ENCODE measurements around the gene PGAM2. TPM values are rescaled to one million over a fixed set of nuclear protein-coding genes. Genes with fewer than 3 reads are reported as not detected.

PGAM2 gene
- total and polyA plus RNA-seq, 2 of the 13 experiments (the other 11 are each of a cell fraction or from before 2014, with no cell fraction given): 0.22 TPM; not detected in 1

DNA sequence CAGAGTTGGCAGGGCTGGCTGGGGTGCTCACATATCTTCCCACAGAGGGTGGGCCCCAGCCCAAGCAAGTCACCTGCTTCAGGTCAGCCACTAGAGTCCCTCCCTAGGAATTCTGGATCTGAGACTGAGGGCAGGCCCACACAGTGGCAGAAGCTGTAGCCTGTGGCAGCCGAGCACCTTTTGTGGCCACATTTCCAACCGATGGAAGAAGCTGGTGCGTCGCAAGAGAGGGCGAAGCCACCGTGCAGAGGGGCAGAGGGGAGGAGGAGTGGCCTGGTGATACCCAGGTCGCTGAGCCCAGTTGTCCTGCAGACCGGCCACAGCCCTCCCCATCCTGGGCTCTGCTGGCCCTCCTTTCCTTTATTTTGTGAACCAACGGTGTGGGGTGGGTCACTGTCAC lies 11.7 kb upstream of the PGAM2 start (continued):
- TF ChIP-seq, protein P1, sequence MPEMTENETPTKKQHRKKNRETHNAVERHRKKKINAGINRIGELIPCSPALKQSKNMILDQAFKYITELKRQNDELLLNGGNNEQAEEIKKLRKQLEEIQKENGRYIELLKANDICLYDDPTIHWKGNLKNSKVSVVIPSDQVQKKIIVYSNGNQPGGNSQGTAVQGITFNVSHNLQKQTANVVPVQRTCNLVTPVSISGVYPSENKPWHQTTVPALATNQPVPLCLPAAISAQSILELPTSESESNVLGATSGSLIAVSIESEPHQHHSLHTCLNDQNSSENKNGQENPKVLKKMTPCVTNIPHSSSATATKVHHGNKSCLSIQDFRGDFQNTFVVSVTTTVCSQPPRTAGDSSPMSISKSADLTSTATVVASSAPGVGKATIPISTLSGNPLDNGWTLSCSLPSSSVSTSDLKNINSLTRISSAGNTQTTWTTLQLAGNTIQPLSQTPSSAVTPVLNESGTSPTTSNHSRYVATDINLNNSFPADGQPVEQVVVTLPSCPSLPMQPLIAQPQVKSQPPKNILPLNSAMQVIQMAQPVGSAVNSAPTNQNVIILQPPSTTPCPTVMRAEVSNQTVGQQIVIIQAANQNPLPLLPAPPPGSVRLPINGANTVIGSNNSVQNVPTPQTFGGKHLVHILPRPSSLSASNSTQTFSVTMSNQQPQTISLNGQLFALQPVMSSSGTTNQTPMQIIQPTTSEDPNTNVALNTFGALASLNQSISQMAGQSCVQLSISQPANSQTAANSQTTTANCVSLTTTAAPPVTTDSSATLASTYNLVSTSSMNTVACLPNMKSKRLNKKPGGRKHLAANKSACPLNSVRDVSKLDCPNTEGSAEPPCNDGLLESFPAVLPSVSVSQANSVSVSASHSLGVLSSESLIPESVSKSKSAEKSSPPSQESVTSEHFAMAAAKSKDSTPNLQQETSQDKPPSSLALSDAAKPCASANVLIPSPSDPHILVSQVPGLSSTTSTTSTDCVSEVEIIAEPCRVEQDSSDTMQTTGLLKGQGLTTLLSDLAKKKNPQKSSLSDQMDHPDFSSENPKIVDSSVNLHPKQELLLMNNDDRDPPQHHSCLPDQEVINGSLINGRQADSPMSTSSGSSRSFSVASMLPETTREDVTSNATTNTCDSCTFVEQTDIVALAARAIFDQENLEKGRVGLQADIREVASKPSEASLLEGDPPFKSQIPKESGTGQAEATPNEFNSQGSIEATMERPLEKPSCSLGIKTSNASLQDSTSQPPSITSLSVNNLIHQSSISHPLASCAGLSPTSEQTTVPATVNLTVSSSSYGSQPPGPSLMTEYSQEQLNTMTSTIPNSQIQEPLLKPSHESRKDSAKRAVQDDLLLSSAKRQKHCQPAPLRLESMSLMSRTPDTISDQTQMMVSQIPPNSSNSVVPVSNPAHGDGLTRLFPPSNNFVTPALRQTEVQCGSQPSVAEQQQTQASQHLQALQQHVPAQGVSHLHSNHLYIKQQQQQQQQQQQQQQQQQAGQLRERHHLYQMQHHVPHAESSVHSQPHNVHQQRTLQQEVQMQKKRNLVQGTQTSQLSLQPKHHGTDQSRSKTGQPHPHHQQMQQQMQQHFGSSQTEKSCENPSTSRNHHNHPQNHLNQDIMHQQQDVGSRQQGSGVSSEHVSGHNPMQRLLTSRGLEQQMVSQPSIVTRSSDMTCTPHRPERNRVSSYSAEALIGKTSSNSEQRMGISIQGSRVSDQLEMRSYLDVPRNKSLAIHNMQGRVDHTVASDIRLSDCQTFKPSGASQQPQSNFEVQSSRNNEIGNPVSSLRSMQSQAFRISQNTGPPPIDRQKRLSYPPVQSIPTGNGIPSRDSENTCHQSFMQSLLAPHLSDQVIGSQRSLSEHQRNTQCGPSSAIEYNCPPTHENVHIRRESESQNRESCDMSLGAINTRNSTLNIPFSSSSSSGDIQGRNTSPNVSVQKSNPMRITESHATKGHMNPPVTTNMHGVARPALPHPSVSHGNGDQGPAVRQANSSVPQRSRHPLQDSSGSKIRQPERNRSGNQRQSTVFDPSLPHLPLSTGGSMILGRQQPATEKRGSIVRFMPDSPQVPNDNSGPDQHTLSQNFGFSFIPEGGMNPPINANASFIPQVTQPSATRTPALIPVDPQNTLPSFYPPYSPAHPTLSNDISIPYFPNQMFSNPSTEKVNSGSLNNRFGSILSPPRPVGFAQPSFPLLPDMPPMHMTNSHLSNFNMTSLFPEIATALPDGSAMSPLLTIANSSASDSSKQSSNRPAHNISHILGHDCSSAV (CRISPR knock-in tag; IDR thresholded peaks at IDR 0.05; ENCODE audit: borderline replicate concordance): no peak
- TF ChIP-seq, protein P2, sequence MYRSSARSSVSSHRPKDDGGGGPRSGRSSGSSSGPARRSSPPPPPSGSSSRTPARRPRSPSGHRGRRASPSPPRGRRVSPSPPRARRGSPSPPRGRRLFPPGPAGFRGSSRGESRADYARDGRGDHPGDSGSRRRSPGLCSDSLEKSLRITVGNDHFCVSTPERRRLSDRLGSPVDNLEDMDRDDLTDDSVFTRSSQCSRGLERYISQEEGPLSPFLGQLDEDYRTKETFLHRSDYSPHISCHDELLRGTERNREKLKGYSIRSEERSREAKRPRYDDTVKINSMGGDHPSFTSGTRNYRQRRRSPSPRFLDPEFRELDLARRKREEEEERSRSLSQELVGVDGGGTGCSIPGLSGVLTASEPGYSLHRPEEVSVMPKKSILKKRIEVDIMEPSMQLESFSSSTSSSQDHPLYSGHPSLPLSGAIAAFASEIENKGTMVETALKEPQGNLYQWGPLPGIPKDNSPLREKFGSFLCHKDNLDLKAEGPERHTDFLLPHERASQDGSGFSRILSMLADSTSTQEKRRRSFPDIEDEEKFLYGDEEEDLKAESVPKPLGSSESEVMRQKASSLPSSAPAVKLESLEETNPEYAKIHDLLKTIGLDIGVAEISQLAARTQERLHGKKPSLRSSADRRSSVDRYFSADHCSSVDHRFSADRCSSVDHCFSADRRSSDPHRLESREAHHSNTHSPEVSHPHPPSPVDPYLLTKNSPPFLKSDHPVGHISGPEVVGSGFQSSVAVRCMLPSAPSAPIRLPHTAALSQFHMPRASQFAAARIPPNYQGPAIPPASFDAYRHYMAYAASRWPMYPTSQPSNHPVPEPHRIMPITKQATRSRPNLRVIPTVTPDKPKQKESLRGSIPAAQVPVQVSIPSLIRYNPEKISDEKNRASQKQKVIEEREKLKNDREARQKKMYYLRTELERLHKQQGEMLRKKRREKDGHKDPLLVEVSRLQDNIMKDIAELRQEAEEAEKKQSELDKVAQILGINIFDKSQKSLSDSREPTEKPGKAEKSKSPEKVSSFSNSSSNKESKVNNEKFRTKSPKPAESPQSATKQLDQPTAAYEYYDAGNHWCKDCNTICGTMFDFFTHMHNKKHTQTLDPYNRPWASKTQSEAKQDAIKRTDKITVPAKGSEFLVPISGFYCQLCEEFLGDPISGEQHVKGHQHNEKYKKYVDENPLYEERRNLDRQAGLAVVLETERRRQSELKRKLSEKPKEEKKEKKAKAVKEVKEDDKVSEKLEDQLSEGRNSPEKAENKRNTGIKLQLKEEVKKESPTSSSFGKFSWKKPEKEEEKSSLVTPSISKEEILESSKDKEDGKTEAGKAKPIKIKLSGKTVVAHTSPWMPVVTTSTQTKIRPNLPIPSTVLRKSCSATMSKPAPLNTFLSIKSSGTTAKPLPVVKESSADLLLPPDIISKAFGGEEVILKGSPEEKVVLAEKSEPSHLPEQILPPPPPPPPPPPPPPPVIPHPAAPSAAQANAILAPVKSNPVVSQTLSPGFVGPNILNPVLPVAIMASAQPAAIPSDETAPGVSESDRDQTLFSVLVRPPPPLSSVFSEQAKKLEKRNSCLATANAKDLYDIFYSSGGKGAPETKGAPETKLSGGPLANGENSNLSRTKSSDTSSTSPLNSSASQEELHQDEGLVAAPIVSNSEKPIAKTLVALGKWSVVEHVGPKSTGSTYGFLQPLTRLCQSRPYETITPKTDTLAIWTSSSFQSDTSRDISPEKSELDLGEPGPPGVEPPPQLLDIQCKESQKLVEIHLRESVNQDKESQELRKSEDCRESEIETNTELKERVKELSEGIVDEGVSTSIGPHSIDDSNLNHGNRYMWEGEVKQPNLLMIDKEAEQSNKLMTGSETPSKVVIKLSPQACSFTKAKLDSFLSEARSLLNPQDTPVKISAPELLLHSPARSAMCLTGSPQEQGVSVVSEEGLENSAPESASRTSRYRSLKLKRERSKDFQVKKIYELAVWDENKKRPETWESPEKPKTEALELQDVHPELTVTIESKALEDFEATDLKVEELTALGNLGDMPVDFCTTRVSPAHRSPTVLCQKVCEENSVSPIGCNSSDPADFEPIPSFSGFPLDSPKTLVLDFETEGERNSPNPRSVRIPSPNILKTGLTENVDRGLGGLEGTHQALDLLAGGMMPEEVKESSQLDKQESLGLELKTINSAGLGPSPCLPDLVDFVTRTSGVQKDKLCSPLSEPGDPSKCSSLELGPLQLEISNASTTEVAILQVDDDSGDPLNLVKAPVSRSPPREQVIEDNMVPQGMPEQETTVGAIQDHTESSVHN (CRISPR knock-in tag; IDR thresholded peaks at IDR 0.05): no peak
- TF ChIP-seq CHCHD3 (CRISPR knock-in tag; IDR thresholded peaks at IDR 0.05) (no peak), PHB2 (IDR thresholded peaks at IDR 0.05; ENCODE audit: partially characterized antibody) (no peak)
- TF ChIP-seq, protein P3, sequence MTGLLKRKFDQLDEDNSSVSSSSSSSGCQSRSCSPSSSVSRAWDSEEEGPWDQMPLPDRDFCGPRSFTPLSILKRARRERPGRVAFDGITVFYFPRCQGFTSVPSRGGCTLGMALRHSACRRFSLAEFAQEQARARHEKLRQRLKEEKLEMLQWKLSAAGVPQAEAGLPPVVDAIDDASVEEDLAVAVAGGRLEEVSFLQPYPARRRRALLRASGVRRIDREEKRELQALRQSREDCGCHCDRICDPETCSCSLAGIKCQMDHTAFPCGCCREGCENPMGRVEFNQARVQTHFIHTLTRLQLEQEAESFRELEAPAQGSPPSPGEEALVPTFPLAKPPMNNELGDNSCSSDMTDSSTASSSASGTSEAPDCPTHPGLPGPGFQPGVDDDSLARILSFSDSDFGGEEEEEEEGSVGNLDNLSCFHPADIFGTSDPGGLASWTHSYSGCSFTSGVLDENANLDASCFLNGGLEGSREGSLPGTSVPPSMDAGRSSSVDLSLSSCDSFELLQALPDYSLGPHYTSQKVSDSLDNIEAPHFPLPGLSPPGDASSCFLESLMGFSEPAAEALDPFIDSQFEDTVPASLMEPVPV (CRISPR knock-in tag; IDR thresholded peaks at IDR 0.05): no peak
- TF ChIP-seq, protein P4, sequence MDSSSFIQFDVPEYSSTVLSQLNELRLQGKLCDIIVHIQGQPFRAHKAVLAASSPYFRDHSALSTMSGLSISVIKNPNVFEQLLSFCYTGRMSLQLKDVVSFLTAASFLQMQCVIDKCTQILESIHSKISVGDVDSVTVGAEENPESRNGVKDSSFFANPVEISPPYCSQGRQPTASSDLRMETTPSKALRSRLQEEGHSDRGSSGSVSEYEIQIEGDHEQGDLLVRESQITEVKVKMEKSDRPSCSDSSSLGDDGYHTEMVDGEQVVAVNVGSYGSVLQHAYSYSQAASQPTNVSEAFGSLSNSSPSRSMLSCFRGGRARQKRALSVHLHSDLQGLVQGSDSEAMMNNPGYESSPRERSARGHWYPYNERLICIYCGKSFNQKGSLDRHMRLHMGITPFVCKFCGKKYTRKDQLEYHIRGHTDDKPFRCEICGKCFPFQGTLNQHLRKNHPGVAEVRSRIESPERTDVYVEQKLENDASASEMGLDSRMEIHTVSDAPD (CRISPR knock-in tag; IDR thresholded peaks at IDR 0.05): no peak

All from HepG2 (cell line).